Inflammatory macrophage treated with lipopolysaccharide for 1 hour (primary cell): ENCODE results near the gene SLC7A10.
A peak's percentile ranks its signal among the peaks of the same experiment; 100 is the strongest.
"Not testable (repeated sequence)": the region's sequence is repeated elsewhere in the genome, so short reads cannot be mapped to it uniquely, and the experiment has no call there.

Source experiments
- DNase-seq, 2 donors: peaks; one replicate each; pipeline ENCODE4 v3.0.0-alpha.2; 2020 to 2022

Gene SLC7A10

GRCh38 chr19:33175156-33175782 lies 50.4 kb downstream of the SLC7A10 start:
- DNase-seq = no peak

- no peak for DNase-seq
Measured at GRCh38 chr19:33174186-33174585, 51.5 kb downstream of the SLC7A10 start.

- no peak for DNase-seq
Measured at GRCh38 chr19:33171916-33172359, 53.7 kb downstream of the SLC7A10 start.

- no peak for DNase-seq
Measured at GRCh38 chr19:33171222-33171795, 54.3 kb downstream of the SLC7A10 start.

- no peak for DNase-seq
Measured at GRCh38 chr19:33168528-33168927, 57.1 kb downstream of the SLC7A10 start.

GRCh38 chr19:33167438-33167837 lies 58.2 kb downstream of the SLC7A10 start:
- DNase-seq = no peak

- DNase-seq = not testable (repeated sequence)
Measured at GRCh38 chr19:33166037-33166436, 59.6 kb downstream of the SLC7A10 start.

- peak; percentile 9 to 53 for DNase-seq
Measured at GRCh38 chr19:33163481-33163880, 62.2 kb downstream of the SLC7A10 start.

GRCh38 chr19:33161201-33161600 lies 64.4 kb downstream of the SLC7A10 start:
- DNase-seq = no peak

GRCh38 chr19:33159893-33160292 lies 65.8 kb downstream of the SLC7A10 start:
- DNase-seq = no peak

- DNase-seq = no peak
Measured at GRCh38 chr19:33159149-33159548, 66.5 kb downstream of the SLC7A10 start.
